Muscle layer of duodenum (tissue), 2 donors: ENCODE results near the gene C21orf91.

ENCODE experiments used
- H3K27ac ChIP-seq: one replicate; pipeline ENCODE4 v1.7.0; 2013; ENCODE audit warnings: mild to moderate bottlenecking, low read length
- H3K27me3 ChIP-seq: one replicate; pipeline ENCODE4 v1.7.0; 2013; ENCODE audit warnings: low read depth, mild to moderate bottlenecking, control low read depth, low read length
- H3K36me3 ChIP-seq, 2 donors: one replicate each; pipeline ENCODE4 v1.7.0; 2013; ENCODE audit warnings: low read length in 2 of 2, control low read depth in 1 of 2, mild to moderate bottlenecking in 1 of 2; ENCODE audit not compliant: insufficient read depth in 2 of 2, control insufficient read depth in 1 of 2
- H3K4me1 ChIP-seq, 2 donors: one replicate each; pipeline ENCODE4 v1.7.0; 2013; ENCODE audit warnings: low read length in 2 of 2, mild to moderate bottlenecking in 2 of 2, control low read depth in 1 of 2, moderate library complexity in 1 of 2; ENCODE audit not compliant: insufficient read depth in 2 of 2, control insufficient read depth in 1 of 2
- H3K4me3 ChIP-seq, 2 donors: one replicate each; pipeline ENCODE4 v1.7.0; 2013; ENCODE audit warnings: low read length in 2 of 2, low read depth in 1 of 2, mild to moderate bottlenecking in 1 of 2
- H3K9me3 ChIP-seq, 2 donors: one replicate each; pipeline ENCODE4 v1.7.0; 2013; ENCODE audit warnings: low read length in 2 of 2, control low read depth in 1 of 2, mild to moderate bottlenecking in 1 of 2; ENCODE audit not compliant: control insufficient read depth in 1 of 2
- donor health status: healthy.

The C21orf91 gene

GRCh38 chr21:17823846-17824245 lies 4.7 kb upstream of the C21orf91 start:
- Histone ChIP-seq H3K4me3 (no peak overlapping the region), H3K27me3 (no peaks in the 10 kb centered on the region), H3K9me3 (no peaks in the 10 kb centered on the region), H3K4me1 (no peaks in the 10 kb centered on the region), H3K36me3 (no peaks in the 10 kb centered on the region), H3K27ac (no peak overlapping the region)

GRCh38 chr21:17821121-17821520 lies 2.0 kb upstream of the C21orf91 start:
- Histone ChIP-seq H3K27me3 (no peaks in the 10 kb centered on the region), H3K9me3 (no peaks in the 10 kb centered on the region), H3K4me1 (peaks cover 0 to 13% of the 10 kb centered on the region in 2 donors), H3K27ac (no peak overlapping the region), H3K36me3 (no peaks in the 10 kb centered on the region), H3K4me3 (no peak overlapping the region)

- Histone ChIP-seq H3K9me3 (no peaks in the 10 kb centered on the region), H3K36me3 (no peaks in the 10 kb centered on the region), H3K27me3 (no peaks in the 10 kb centered on the region), H3K4me3 (peak overlapping the region; percentile 75 to 77), H3K27ac (peak overlapping the region; percentile 82), H3K4me1 (peaks cover 0 to 14% of the 10 kb centered on the region in 2 donors)
These were observed 697 bp upstream of the C21orf91 start for GRCh38 chr21:17819877-17820229.

GRCh38 chr21:17818186-17819113 lies 706 bp downstream of the C21orf91 start:
- Histone ChIP-seq H3K9me3 (no peaks in the 10 kb centered on the region), H3K27ac (peak overlapping the region; percentile 82), H3K4me3 (peak overlapping the region; percentile 75 to 77), H3K27me3 (no peaks in the 10 kb centered on the region), H3K4me1 (peaks cover 0 to 14% of the 10 kb centered on the region in 2 donors), H3K36me3 (peaks cover 0 to 8% of the 10 kb centered on the region in 2 donors)

GRCh38 chr21:17813353-17813752 lies 5.8 kb downstream of the C21orf91 start:
- Histone ChIP-seq H3K9me3 (peaks cover 0 to 5% of the 10 kb centered on the region in 2 donors), H3K4me3 (no peak overlapping the region), H3K27me3 (no peaks in the 10 kb centered on the region), H3K36me3 (peaks cover 12 to 36% of the 10 kb centered on the region in 2 donors), H3K4me1 (peaks cover 0 to 14% of the 10 kb centered on the region in 2 donors), H3K27ac (no peak overlapping the region)

- Histone ChIP-seq H3K9me3 (peaks cover 0 to 11% of the 10 kb centered on the region in 2 donors), H3K27ac (no peak overlapping the region), H3K36me3 (peaks cover 18 to 21% of the 10 kb centered on the region in 2 donors), H3K27me3 (no peaks in the 10 kb centered on the region), H3K4me1 (no peaks in the 10 kb centered on the region), H3K4me3 (no peak overlapping the region)
These were observed 13.2 kb downstream of the C21orf91 start for GRCh38 chr21:17805966-17806365.

GRCh38 chr21:17803536-17803935 lies 15.6 kb downstream of the C21orf91 start:
- Histone ChIP-seq H3K9me3 (peaks cover 0 to 7% of the 10 kb centered on the region in 2 donors), H3K4me3 (no peak overlapping the region), H3K27ac (no peak overlapping the region), H3K4me1 (peaks cover 0 to under 1% of the 10 kb centered on the region in 2 donors), H3K27me3 (no peaks in the 10 kb centered on the region), H3K36me3 (peaks cover 2 to 8% of the 10 kb centered on the region in 2 donors)

- H3K27ac ChIP-seq = no peak overlapping the region
- H3K4me1 ChIP-seq = peaks cover 0 to 4% of the 10 kb centered on the region in 2 donors
- no peak overlapping the region for H3K4me3 ChIP-seq
- H3K36me3 ChIP-seq = no peaks in the 10 kb centered on the region
- H3K9me3 ChIP-seq = no peaks in the 10 kb centered on the region
- no peaks in the 10 kb centered on the region for H3K27me3 ChIP-seq
These were observed 16.6 kb downstream of the C21orf91 start for GRCh38 chr21:17802572-17802971.

- no peaks in the 10 kb centered on the region for H3K9me3 ChIP-seq
- no peak overlapping the region for H3K27ac ChIP-seq
- no peaks in the 10 kb centered on the region for H3K27me3 ChIP-seq
- no peak overlapping the region for H3K4me3 ChIP-seq
- no peaks in the 10 kb centered on the region for H3K36me3 ChIP-seq
- peaks cover 4 to 7% of the 10 kb centered on the region in 2 donors for H3K4me1 ChIP-seq
These were observed 19.6 kb downstream of the C21orf91 start for GRCh38 chr21:17799414-17800164.

GRCh38 chr21:17798796-17799195 lies 20.4 kb downstream of the C21orf91 start:
- Histone ChIP-seq H3K9me3 (no peaks in the 10 kb centered on the region), H3K27ac (no peak overlapping the region), H3K4me3 (no peak overlapping the region), H3K27me3 (no peaks in the 10 kb centered on the region), H3K4me1 (peaks cover 4 to 10% of the 10 kb centered on the region in 2 donors), H3K36me3 (no peaks in the 10 kb centered on the region)

GRCh38 chr21:17797967-17798366 lies 21.2 kb downstream of the C21orf91 start:
- Histone ChIP-seq H3K4me3 (no peak overlapping the region), H3K4me1 (peaks cover 4 to 15% of the 10 kb centered on the region in 2 donors), H3K27ac (no peak overlapping the region)

More at GRCh38 chr21:17797967-17798366, 21.2 kb downstream of the C21orf91 start:
- H3K36me3 ChIP-seq = no peaks in the 10 kb centered on the region
- H3K9me3 ChIP-seq = no peaks in the 10 kb centered on the region
- H3K27me3 ChIP-seq = no peaks in the 10 kb centered on the region
